Erythroblast (primary cell): ENCODE measurements around the gene CISH.

Experiments used
- GATA1 ChIP-seq: IDR thresholded peaks from 2 replicates; pipeline ENCODE4 v1.6.1; 2011; ENCODE audit warnings: low read depth, mild to moderate bottlenecking, control low read depth, low read length, moderate library complexity
- POLR2A ChIP-seq: IDR thresholded peaks from 2 replicates; pipeline ENCODE4 v1.6.1; 2011; ENCODE audit warnings: mild to moderate bottlenecking, low read length

- TF ChIP-seq POLR2A (no peak), GATA1 (no peak)
Observed at GRCh38 chr3:50606596-50606995, 5.0 kb downstream of the CISH start.
